Body of pancreas (tissue), 4 donors: ENCODE data around the gene RUNX2. TPM values are rescaled to one million over a fixed set of nuclear protein-coding genes. Genes with fewer than 3 reads are reported as not detected.

Experiments
- ATAC-seq: fragments of 150-250 bp; one replicate; pipeline ENCODE4 v1.9.1; 2016
- DNase-seq, 4 donors: peaks; one replicate each; pipeline ENCODE4 v3.0.0-alpha.2; 2019
- H3K27ac ChIP-seq, 4 donors: fragments of 200-600 bp; sonication (generic); 1 replicate in 3 of 4; 2 replicates in 1 of 4; pipeline versions ENCODE4 v1.5.1 to v1.6.1; 2016 to 2019; ENCODE audit warnings: mild to moderate bottlenecking in 1 of 4, mixed read lengths in 1 of 4, moderate library complexity in 1 of 4
- H3K27me3 ChIP-seq, 2 donors: fragments of 200-600 bp; sonication (generic); one replicate each; pipeline ENCODE4 v1.6.0; 2016; ENCODE audit warnings: mild to moderate bottlenecking in 1 of 2
- H3K36me3 ChIP-seq, 2 donors: fragments of 200-600 bp; sonication (generic); replicated peaks in 1 of 2; 2 replicates each; pipeline ENCODE4 v1.5.1; 2016; ENCODE audit warnings: low read depth in 2 of 2; ENCODE audit not compliant: insufficient read depth in 1 of 2
- H3K4me1 ChIP-seq: fragments of 200-600 bp; sonication (generic); one replicate; pipeline ENCODE4 v1.6.0; 2016
- H3K4me3 ChIP-seq, 2 donors: fragments of 200-600 bp; sonication (generic); 1 replicate in 1 of 2; 2 replicates in 1 of 2; pipeline ENCODE4 v1.5.1; 2016 to 2019
- H3K9me3 ChIP-seq, 3 donors: fragments of 200-600 bp; sonication (generic); 1 replicate in 2 of 3; 2 replicates in 1 of 3; pipeline ENCODE4 v1.5.1; 2016
- CTCF ChIP-seq, 7 experiments: fragments of 450-650 bp in 4 of 7; fragments of 200-600 bp in 3 of 7; sonication (generic) in 3 of 7; IDR thresholded peaks; one replicate each; pipeline ENCODE4 v1.5.1; 2016 to 2019; ENCODE audit warnings: antibody characterized with exemption in 7 of 7
- POLR2A ChIP-seq, 3 donors: fragments of 450-650 bp; IDR thresholded peaks; one replicate each; pipeline ENCODE4 v1.6.1; 2016; ENCODE audit warnings: antibody characterized with exemption in 3 of 3, mild to moderate bottlenecking in 2 of 3
- WGBS, 2 donors: methylation state at CpG; one replicate each; pipeline ENCODE4 v1.1.5; 2017; 5-methylcytosine and 5-hydroxymethylcytosine counted together
- intact Hi-C: fragments of 100-400 bp; cut with DNase I; formaldehyde crosslinking; loops from one replicate; pipeline ENCODE4 v1.15.1; 2023
- total RNA-seq, 2 donors: library from RNA; depleted of rRNA; stranded (reverse); fragments of >200 nt; gene quantifications; one replicate each; pipeline ENCODE4 v1.1.0, GENCODE V29; 2016

RUNX2 gene
- total RNA-seq, 2 donors from 2014 or later, result 0.33 to 1.0 TPM

- H3K27me3 ChIP-seq, result peaks cover 0 to 9% of the 10 kb centered on the region in 2 donors
- TF ChIP-seq CTCF (IDR thresholded peaks at IDR 0.05), result no peak
- no peak for TF ChIP-seq POLR2A (IDR thresholded peaks at IDR 0.05)
- no peak overlapping the region for H3K27ac ChIP-seq
- H3K4me1 ChIP-seq, result peaks cover 13% of the 10 kb centered on the region
- no peak for ATAC-seq
- no peaks in the 10 kb centered on the region for H3K36me3 ChIP-seq
- no peaks in the 10 kb centered on the region for H3K9me3 ChIP-seq
- DNase-seq, result no peak
- no peak overlapping the region for H3K4me3 ChIP-seq
- intact Hi-C loops, result no loop called here
- WGBS, 2 donors, result 67 to 79% methylated on average over 2 of the region's 2 CpGs
Observed at GRCh38 chr6:45427726-45428125, 99.6 kb downstream of the RUNX2 start.

GRCh38 chr6:45428727-45429126 lies 100.6 kb downstream of the RUNX2 start:
- TF ChIP-seq CTCF (IDR thresholded peaks at IDR 0.05), result no peak
- no peak for TF ChIP-seq POLR2A (IDR thresholded peaks at IDR 0.05)
- Histone ChIP-seq H3K4me1 (peaks cover 3% of the 10 kb centered on the region), H3K4me3 (no peak overlapping the region), H3K36me3 (no peaks in the 10 kb centered on the region), H3K9me3 (no peaks in the 10 kb centered on the region), H3K27me3 (peaks cover 0 to under 1% of the 10 kb centered on the region in 2 donors), H3K27ac (no peak overlapping the region)
- 71% methylated on average over 2 of the region's 2 CpGs for WGBS, 2 donors
- ATAC-seq (no peak), DNase-seq (no peak)
- intact Hi-C loops, result no loop called here

- TF ChIP-seq POLR2A (IDR thresholded peaks at IDR 0.05) (no peak), CTCF (IDR thresholded peaks at IDR 0.05) (no peak)
- ATAC-seq (no peak), DNase-seq (no peak)
- H3K4me1 ChIP-seq, result no peaks in the 10 kb centered on the region
- intact Hi-C loops, result no loop called here
- H3K27me3 ChIP-seq, result no peaks in the 10 kb centered on the region
- H3K36me3 ChIP-seq, result no peaks in the 10 kb centered on the region
- no peak overlapping the region for H3K4me3 ChIP-seq
- 71% methylated on average over 2 of the region's 2 CpGs for WGBS, 2 donors
- no peak overlapping the region for H3K27ac ChIP-seq
- H3K9me3 ChIP-seq, result no peaks in the 10 kb centered on the region
Observed at GRCh38 chr6:45430590-45431202, 102.6 kb downstream of the RUNX2 start.

- H3K4me3 ChIP-seq, result no peak overlapping the region
- ATAC-seq (no peak), DNase-seq (no peak)
- H3K9me3 ChIP-seq, result no peaks in the 10 kb centered on the region
- WGBS, 2 donors, result 66 to 78% methylated on average over 10 of the region's 10 CpGs
- intact Hi-C loops, result no loop called here
- no peak for TF ChIP-seq CTCF (IDR thresholded peaks at IDR 0.05)
- TF ChIP-seq POLR2A (IDR thresholded peaks at IDR 0.05), result no peak
- H3K27me3 ChIP-seq, result no peaks in the 10 kb centered on the region
- H3K4me1 ChIP-seq, result no peaks in the 10 kb centered on the region
- H3K36me3 ChIP-seq, result no peaks in the 10 kb centered on the region
- H3K27ac ChIP-seq, result no peak overlapping the region
Observed at GRCh38 chr6:45431317-45432065, 103.4 kb downstream of the RUNX2 start.
